Kidney epithelial cell (primary cell): Measurements from ENCODE around the gene CDKN2D. TPM values are rescaled to one million over a fixed set of nuclear protein-coding genes. Genes with fewer than 3 reads are reported as not detected.

Experiments used
- DNase-seq: peaks from one replicate; pipeline ENCODE4 v3.0.0-alpha.2; 2010; ENCODE audit warnings: low read depth
- H3K27me3 ChIP-seq: 2 replicates; pipeline ENCODE4 v1.6.0; 2011; ENCODE audit warnings: low read length; ENCODE audit not compliant: control insufficient read depth, insufficient read depth
- H3K36me3 ChIP-seq: 2 replicates; pipeline ENCODE4 v1.5.1; 2011; ENCODE audit warnings: low read length; ENCODE audit not compliant: control insufficient read depth, insufficient read depth
- H3K4me3 ChIP-seq: 2 replicates; pipeline ENCODE4 v1.5.1; 2011; ENCODE audit warnings: low read depth, mild to moderate bottlenecking, control low read depth, low read length
- total RNA-seq: library from RNA; depleted of rRNA; stranded (reverse); fragments of >200 nt; gene quantifications from 2 replicates; pipeline ENCODE4 v1.2.3, GENCODE V29; 2015
- TF ChIP-seq, protein P1 (sequence below): IDR thresholded peaks from 2 replicates; pipeline ENCODE4 v1.5.1; 2011; ENCODE audit warnings: mild to moderate bottlenecking, moderate library complexity, low read length, control low read depth, inconsistent platforms; ENCODE audit not compliant: insufficient read depth, poor library complexity, severe bottlenecking

The CDKN2D gene
- total RNA-seq, 1 donor from 2014 or later, result 6.2 TPM

- no peaks in the 10 kb centered on the region for H3K36me3 ChIP-seq
- H3K4me3 ChIP-seq, result no peak overlapping the region
- DNase-seq, result no peak
- H3K27me3 ChIP-seq, result peaks cover 27% of the 10 kb centered on the region
- TF ChIP-seq, protein P1, sequence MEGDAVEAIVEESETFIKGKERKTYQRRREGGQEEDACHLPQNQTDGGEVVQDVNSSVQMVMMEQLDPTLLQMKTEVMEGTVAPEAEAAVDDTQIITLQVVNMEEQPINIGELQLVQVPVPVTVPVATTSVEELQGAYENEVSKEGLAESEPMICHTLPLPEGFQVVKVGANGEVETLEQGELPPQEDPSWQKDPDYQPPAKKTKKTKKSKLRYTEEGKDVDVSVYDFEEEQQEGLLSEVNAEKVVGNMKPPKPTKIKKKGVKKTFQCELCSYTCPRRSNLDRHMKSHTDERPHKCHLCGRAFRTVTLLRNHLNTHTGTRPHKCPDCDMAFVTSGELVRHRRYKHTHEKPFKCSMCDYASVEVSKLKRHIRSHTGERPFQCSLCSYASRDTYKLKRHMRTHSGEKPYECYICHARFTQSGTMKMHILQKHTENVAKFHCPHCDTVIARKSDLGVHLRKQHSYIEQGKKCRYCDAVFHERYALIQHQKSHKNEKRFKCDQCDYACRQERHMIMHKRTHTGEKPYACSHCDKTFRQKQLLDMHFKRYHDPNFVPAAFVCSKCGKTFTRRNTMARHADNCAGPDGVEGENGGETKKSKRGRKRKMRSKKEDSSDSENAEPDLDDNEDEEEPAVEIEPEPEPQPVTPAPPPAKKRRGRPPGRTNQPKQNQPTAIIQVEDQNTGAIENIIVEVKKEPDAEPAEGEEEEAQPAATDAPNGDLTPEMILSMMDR, result no peak
Measured at GRCh38 chr19:10523135-10523636, 45.6 kb downstream of the CDKN2D start.

DNA sequence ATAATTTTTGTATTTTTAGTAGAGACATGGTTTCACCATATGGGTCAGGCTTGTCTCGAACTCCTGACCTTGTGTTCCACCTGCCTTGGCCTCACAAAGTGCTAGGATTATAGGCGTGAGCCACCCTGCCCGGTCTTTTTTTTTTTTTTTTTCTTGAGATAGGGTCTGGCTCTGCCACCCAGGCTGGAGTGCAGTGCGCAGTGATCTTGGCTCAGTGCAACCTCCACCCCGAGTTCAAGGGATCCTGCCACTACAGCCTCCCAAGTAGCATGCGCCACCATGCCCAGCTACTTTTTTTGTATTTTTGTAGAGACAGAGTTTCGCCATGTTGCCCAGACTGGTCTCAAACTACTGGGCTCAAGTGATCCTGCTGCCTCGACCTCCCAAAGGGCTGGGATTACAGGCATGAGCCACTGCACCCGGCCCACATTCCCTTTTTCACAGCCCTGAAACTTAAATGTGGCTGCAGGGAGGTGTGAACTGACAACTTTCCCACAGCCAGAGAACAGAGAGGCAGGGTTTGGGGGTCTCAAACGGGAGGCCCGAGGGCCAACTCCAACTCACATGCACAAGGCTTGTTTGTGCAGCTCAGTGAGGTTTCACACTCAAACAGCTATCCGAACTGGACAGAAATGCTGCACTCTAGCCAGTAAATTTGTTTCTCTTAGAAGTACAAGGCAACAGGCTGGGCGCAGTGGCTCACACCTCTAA, 47.2 kb downstream of the CDKN2D start:
- DNase-seq, result no peak
- no peaks in the 10 kb centered on the region for H3K36me3 ChIP-seq
- TF ChIP-seq, protein P1, result no peak
- H3K4me3 ChIP-seq, result no peak overlapping the region
- H3K27me3 ChIP-seq, result peaks cover 42% of the 10 kb centered on the region

- DNase-seq, result no peak
- Histone ChIP-seq H3K4me3 (no peak overlapping the region), H3K36me3 (no peaks in the 10 kb centered on the region), H3K27me3 (peaks cover 47% of the 10 kb centered on the region)
- TF ChIP-seq, protein P1, result no peak
Measured at GRCh38 chr19:10520652-10521318, 48.0 kb downstream of the CDKN2D start.

- TF ChIP-seq, protein P1, result no peak
- Histone ChIP-seq H3K36me3 (no peaks in the 10 kb centered on the region), H3K27me3 (peaks cover 61% of the 10 kb centered on the region)
Measured at GRCh38 chr19:10519421-10519820, 49.4 kb downstream of the CDKN2D start.

DNA sequence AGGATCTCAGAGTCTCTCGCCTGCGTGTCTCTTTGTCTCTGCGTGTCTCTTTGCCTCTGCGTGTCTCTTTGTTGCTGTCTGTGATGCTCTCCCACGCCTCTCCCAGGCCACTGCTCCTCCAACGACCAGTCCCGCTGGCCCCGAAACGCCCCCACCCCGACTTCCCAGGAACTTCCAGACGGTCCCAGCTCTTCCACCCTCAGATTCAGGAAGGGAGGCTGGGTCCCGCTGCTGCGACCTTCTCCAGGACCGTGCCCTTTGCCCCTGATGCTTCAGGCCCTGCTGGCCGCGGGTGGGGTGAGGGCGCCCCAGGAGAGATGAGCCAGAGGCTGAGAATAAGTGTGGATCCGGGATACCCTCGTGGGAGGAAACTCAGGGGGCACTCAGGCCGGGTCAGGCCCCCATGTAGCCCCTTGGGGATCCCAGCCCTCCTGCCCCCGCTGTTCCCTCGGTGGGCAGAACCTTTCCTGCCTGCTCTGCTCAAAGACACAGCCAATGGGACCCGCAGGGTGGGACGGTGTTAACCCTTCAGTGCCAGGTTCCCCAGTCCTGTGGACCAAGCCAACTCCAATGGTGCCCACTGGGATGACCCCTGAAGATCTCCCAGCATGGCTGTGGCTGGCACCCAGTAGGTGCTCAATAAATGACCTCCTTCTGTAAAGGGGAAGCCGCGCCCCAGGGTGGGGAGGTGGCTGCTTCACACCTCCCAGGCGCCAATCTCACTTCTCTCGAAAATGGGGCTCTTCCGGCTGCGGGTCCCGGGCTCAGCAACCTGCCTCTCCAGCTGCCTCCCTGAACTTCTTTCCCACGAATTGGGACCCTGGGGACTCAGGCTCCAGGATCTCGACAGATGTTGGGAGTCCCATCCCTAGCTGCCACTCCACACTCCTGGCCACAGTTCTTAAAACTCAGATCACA, 50.1 kb downstream of the CDKN2D start:
- H3K4me3 ChIP-seq, result no peak overlapping the region
- no peak for DNase-seq
- no peaks in the 10 kb centered on the region for H3K36me3 ChIP-seq
- H3K27me3 ChIP-seq, result peaks cover 68% of the 10 kb centered on the region
- TF ChIP-seq, protein P1, result no peak

More at GRCh38 chr19:10519421-10519820, 49.4 kb downstream of the CDKN2D start:
- H3K4me3 ChIP-seq, result no peak overlapping the region
- DNase-seq, result no peak
